SH-SY5Y (cell line): ENCODE measurements around the gene EVA1B.

ENCODE experiments used
- GATA2 ChIP-seq: IDR thresholded peaks from 2 replicates; pipeline ENCODE4 v1.6.1; 2011; ENCODE audit warnings: mild to moderate bottlenecking, low read depth, low read length
- GATA3 ChIP-seq: IDR thresholded peaks from 2 replicates; pipeline ENCODE4 v1.6.1; 2011; ENCODE audit warnings: low read depth, mild to moderate bottlenecking, low read length, moderate library complexity

Gene EVA1B

DNA sequence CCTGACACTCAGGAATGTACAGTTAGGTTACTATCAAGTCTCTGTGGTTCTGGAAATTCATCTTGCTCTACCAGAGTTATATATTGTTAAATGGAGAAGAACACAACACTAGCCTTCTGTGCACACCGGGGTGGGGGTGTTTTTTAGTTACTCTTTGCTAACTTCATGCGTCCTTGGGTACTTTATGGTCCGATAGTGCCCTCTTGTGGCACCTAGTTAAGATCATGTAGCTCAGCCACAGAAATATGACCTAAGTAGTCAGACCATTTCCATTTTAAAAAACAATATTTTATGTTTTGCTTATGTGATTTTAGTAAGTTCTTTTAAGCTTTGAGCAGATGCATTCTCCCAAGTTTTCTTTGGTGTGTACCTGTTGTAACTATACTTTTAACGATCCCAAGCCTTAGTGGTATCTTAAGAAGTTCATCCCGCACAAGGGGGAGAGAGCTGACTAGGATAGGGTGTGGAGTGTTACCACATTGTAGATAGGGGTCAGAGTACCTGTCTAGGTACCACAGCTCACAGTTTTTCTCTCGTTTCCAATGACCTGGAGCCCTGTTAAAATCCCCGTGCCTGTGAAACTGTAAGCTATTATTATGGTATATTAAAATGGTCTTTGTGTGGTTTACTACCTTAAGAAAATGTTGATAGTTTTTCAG lies 37.9 kb downstream of the EVA1B start:
- no peak for TF ChIP-seq GATA2
- no peak for TF ChIP-seq GATA3

DNA sequence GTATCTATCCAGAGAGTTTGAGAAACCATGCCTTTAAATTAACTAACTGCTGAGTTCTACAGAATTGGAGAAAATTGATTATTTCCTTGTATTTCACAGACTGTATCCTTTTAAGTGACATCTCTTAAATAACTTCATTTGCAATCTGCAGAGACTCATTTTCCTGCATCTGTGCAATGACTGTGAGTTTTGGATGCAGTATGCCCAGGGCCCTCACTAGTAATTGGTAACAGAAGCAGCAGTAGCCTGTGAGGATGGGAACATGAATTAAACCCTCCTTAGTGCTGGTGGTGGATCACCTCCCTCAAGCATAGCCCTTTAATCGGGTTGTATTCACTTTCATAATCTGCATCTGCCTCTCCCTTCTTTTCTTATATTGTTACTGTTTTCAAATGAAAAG lies 38.9 kb downstream of the EVA1B start:
- TF ChIP-seq GATA3 (no peak), GATA2 (no peak)

DNA sequence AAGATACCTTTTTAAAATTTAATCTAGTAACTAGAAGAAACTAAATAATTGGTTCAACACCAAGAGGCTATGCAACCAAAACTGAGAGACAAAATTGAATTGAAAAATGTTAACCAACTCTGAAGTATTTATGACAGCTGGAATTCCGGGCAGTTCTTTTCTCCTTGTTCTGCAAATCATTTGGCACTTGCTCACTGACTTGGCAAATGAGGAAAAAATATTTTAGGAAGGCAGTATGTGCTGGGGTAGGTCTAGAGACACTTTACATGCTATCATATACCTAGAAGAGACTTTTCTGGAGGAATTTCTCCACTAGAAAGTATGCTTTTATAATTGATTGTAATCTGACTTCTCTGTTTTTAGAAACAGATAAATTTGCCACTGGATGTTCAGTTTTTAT lies 39.4 kb downstream of the EVA1B start:
- TF ChIP-seq GATA2 (no peak), GATA3 (0 out of 2 replicates have a peak, but pooled peaks have one; percentile 14)

DNA sequence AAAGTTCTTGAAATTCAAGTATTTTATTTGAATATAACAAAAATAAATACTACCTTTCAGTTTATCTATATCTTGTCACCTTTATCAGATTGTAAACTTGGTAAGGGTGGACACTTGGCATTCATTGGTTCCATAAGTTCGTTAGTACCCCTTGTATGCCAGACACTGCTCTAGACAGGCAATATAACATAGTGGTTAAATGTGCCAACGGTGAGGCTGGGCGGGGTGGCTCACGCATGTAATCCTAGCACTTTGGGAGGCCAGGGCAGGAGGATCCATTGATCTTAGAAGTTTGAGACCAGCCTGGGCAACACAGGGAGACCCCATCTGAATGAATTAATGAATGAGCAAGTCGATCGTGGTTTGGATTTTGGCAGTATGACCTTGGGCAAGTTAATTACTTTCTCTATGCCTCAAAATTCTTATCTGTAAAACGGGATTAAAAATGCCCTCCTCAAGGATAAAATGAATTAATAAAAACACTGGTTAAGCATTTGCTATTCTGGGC lies 43.6 kb downstream of the EVA1B start:
- TF ChIP-seq GATA2 (no peak), GATA3 (no peak)

DNA sequence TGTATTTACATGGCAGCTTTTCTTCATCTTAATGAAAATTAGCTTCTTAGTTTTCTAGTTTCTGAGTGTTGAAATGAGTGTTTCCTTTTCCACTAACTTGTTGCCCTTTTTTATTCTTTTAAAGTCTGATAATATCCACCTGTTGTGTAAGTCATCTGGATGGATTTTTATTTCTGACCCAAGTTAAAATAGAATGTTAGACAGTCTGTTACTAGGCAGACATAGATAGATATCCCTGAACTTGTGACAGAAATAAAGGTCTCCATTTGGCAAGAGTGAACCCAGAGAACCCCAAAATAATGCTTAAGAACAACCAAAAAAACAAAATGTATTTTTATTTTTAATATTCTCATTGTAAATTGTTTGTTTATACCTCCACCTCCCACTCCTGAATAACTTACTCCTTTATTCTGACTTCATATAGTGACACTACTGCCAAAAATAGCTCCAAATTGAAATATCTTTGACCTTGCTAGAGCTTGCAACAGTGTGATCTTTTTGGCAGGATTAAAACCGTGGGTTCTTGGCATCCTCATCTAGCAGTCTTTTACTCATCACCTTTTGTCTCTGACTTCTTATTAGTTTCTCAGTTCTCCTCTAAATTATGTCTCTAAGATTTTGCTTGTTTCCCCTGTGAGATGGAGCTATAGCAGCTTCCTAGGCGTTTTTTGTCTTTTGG lies 44.2 kb downstream of the EVA1B start:
- TF ChIP-seq GATA3: no peak
- no peak for TF ChIP-seq GATA2

DNA sequence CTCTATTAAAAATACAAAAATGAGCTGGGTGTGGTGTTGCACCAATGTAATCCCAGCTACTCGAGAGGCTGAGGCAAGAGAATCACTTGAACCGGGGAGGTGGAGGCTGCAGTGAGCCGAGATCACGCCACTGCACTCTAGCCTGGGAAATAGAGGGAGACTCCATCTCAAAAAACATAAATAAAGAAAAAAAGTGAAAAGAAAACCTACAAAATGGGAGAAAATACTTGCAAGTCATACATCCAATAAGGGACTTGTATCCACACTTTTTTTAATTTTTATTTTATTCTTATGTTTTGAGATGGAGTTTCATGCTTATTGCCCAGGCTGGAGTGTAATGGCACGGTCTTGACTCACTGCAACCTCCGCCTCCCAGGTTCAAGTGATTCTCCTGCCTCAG lies 46.8 kb downstream of the EVA1B start:
- TF ChIP-seq GATA3 (no peak), GATA2 (no peak)

DNA sequence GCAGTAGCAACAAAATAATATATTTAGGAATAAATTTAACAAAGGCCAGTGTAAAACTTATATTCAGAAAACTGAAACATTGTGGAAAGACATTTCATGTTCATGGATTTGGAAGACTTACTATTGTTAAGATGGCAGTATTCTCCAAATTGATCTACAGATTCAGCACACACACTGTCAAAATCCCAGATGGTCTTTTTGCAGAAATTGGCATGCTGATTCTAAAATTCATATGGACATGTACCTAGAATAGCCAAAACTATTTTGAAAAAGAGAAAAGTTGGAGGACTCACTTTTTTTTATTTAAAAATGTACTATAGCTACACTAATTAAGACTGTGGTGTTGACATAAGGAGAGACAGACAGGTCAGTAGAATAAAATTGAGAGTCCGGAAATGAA lies 49.2 kb downstream of the EVA1B start:
- no peak for TF ChIP-seq GATA3
- no peak for TF ChIP-seq GATA2

DNA sequence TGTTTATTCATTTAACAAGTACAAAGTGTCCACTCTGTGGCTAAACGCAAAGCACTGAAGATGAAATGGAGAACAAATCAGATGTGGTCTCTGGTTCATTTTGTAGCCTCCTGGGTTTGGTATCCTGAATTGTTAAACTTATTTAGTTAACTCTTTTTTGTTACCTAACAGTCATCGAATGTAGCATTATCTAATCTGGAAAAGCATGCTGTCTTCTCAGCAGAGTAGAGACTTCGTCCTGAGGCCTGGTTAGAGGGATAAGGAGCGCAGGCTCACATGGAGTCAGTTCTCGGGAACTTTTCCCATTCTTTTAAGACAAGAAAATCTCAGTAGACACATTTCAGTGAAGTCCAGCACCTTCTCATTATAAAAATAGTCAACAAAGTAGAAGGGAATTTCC lies 50.4 kb downstream of the EVA1B start:
- TF ChIP-seq GATA2: no peak
- no peak for TF ChIP-seq GATA3
